ENCODE results near the gene RPS24.

The RPS24 gene

DNA sequence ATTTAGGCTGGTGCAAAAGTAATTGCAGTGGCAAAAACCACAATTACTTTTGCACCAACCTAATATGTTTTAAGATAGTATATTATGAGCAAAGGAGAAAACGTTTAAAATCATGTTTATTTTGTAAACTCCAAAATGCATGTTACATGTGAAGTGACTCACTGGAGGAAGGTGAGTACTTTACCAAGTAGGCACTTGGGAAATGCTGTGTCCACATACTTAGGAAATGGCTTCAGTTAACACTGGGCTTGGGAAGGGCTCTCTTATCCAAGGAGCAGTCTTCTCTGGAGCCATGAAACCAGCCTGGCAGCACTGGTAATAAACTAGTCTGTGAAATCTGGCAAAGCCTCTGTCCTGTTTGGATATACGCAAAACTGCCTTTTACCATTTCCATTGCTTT is 4.4 kb downstream of the RPS24 start:
- no peak overlapping the region for H3K27ac ChIP-seq
- TF ChIP-seq, protein P1, sequence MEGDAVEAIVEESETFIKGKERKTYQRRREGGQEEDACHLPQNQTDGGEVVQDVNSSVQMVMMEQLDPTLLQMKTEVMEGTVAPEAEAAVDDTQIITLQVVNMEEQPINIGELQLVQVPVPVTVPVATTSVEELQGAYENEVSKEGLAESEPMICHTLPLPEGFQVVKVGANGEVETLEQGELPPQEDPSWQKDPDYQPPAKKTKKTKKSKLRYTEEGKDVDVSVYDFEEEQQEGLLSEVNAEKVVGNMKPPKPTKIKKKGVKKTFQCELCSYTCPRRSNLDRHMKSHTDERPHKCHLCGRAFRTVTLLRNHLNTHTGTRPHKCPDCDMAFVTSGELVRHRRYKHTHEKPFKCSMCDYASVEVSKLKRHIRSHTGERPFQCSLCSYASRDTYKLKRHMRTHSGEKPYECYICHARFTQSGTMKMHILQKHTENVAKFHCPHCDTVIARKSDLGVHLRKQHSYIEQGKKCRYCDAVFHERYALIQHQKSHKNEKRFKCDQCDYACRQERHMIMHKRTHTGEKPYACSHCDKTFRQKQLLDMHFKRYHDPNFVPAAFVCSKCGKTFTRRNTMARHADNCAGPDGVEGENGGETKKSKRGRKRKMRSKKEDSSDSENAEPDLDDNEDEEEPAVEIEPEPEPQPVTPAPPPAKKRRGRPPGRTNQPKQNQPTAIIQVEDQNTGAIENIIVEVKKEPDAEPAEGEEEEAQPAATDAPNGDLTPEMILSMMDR (IDR thresholded peaks at IDR 0.05) = no peak
- no peak for TF ChIP-seq ZFX (IDR thresholded peaks at IDR 0.05; ENCODE audit: borderline replicate concordance)

DNA sequence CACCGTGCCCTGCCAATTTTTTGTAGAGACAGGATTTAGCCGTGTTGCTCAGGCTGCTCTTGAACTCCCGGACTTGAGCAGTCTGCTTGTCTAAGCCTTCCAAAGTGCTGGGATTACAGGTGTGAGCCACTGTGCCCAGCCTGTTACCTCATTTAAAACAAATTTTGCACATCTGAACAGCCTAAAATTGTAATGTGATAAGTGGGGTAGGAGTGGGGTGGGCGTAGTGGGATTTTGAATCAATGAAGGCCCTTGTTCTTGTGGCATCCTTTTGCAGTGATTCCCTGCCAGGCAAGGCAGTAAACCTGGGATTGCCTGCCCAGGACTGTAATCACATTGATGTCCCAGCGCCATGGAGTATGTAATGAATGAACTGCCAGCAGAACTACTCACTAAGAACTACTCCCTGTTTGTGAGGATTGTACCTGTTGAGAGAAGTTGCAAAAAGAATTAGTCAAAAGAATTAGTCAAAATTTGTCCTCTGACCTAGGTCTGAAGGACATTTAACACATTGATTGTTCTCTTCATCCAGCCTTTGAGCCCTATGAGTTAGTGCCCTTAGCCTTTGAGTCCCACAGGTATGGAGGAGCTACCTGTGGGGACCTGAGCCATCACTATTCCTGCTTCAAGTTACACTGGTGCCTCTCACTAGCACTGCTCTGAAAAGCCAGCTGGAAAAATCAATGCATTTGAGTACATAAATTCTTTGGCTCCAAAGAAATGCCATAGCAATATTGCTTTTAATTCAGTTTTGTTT is 5.3 kb downstream of the RPS24 start:
- no peak overlapping the region for H3K27ac ChIP-seq
- no peak for TF ChIP-seq ZFX (IDR thresholded peaks at IDR 0.05; ENCODE audit: borderline replicate concordance)
- TF ChIP-seq, protein P1 (IDR thresholded peaks at IDR 0.05) = no peak

DNA sequence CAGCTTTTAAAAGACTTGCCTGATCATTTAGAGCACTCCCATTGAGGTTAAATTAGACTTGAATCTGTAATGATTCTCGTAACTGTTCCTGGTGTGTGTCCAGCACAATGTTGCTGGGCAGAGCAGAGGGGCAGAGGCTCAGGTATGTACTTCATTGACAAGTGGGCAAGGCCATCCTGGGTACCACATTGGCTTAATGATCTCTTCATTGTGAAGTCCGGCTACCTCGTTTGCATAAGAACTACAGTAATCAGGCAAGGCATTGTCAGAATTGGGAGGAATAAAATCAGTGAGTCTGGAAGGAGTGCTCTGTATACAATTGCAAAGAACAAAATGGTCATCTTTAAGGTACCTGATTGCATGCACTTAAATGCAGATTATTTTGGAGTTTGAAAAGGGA is 6.1 kb downstream of the RPS24 start:
- no peak for TF ChIP-seq ZFX (IDR thresholded peaks at IDR 0.05; ENCODE audit: borderline replicate concordance)
- TF ChIP-seq, protein P1 (IDR thresholded peaks at IDR 0.05) = no peak
- H3K27ac ChIP-seq = no peak overlapping the region

DNA sequence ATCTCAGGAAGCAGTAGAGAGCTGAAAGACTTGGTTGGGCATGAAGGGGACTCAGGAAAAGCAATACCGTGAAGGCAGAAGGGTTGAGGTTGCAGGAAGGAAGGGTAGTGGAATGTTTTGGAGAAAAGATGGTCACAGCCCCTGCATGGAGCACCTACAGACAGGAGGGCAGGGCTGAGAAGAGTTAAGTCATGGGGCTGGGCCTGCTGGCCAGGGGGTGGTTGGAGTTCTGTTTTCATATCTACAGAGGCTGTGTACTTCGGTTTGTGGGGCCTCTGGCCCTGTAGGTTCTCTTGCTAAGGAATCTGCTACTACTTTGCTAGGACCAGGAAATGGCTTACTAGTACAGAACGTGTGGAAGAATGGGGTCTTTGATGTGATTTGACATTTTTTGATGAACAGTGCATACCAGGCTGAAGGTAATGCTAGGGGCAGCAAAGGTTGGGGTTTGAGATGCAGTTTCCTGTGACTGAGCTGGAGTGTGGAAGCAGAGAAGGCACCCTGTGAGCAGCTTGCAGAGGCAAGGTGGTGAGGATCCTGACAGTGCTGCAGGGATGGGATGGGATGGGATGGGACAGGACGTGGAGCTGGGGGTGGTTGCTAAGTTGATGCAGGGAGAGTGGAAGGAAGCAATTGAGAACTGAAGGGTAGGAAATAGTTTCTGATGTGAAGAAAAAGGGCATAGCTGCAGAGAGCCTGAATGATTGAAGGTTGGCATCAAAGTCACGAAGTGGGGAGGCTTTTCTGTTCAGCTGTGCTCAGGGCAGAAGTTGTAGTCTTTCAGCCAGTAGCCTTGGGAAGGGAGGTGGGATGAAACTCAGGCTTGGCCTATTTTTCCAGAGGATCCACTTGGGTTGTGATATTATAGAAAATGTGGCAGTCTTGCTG is 7.8 kb downstream of the RPS24 start:
- H3K27ac ChIP-seq = 0 out of 2 replicates have a peak overlapping the region, but pooled peaks have one; percentile 34

DNA sequence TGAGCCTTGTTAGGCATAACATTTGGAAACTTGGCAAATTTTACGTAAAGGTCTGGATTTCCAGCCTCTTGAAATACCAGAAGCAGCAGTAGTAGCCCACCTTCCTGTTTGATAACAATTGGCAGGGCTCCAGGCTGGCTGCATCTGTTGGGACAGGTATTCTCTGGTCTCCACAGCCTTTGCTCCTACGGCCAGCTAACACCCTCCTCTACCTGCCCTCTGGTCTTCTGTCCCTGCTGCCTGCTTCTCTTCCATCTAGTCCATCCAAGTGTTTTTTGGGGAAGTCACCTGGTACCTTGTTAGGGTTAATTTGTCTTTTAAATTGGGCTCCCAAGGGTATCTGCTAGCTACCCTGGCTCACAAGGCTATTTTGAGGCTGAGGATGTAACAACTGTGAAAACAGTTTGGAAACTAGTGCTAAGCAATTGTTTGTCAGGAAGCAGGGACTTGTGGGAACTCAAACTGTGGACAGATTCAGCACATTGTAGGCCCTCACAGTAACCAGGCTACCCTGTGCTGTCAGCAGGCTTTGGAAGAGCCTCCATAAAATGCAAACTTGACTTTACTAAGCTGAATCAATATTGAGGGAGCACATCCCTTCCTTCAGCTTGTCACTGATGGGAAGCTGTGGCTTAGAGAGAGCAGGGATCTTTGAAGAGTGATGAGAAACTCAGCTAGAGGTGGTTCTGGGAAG is 8.5 kb downstream of the RPS24 start:
- H3K27ac ChIP-seq = peak overlapping the region; percentile 34
- TF ChIP-seq, protein P1 (IDR thresholded peaks at IDR 0.05) = no peak
- no peak for TF ChIP-seq ZFX (IDR thresholded peaks at IDR 0.05; ENCODE audit: borderline replicate concordance)

More for the DNA sequence above, 7.8 kb downstream of the RPS24 start:
- TF ChIP-seq, protein P1 (IDR thresholded peaks at IDR 0.05) = no peak
- no peak for TF ChIP-seq ZFX (IDR thresholded peaks at IDR 0.05; ENCODE audit: borderline replicate concordance)

DNA sequence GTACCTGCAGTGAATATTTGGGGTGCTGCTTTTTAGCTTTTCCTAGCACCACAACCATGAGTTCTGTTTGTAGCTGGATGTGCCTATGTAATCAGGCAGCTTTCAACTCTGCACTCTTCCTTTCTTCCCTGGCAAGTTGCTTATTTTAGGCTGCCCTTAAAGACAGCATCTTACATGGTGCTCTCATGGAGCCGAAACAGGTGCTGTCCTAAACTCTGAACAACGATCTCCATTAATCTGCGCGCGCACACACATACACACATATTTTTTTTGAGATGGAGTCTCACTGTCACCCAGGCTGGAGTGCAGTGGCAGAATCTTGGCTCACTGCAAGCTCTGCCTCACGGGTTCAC is 9.1 kb downstream of the RPS24 start:
- peak overlapping the region; percentile 34 for H3K27ac ChIP-seq
- no peak for TF ChIP-seq ZFX (IDR thresholded peaks at IDR 0.05; ENCODE audit: borderline replicate concordance)
- TF ChIP-seq, protein P1 (IDR thresholded peaks at IDR 0.05) = no peak

Measured in 22Rv1 (cell line).